Lower leg skin (tissue), 3 donors: ENCODE results near the gene NOL4L.

Source experiments
- POLR2A ChIP-seq, 2 donors: fragments of 450-650 bp; IDR thresholded peaks; one replicate each; pipeline ENCODE4 v1.6.1; 2016 to 2017; ENCODE audit warnings: antibody characterized with exemption in 2 of 2, mild to moderate bottlenecking in 1 of 2, moderate library complexity in 1 of 2
- TF ChIP-seq, protein P1 (sequence below), 3 donors: fragments of 450-650 bp; IDR thresholded peaks; one replicate each; pipeline ENCODE4 v1.5.1; 2016; ENCODE audit warnings: antibody characterized with exemption in 3 of 3, mild to moderate bottlenecking in 3 of 3, moderate library complexity in 2 of 3

GRCh38 chr20:32564440-32564839, 20.7 kb downstream of the NOL4L start:
- TF ChIP-seq POLR2A (IDR thresholded peaks at IDR 0.05): no peak
- TF ChIP-seq, protein P1, sequence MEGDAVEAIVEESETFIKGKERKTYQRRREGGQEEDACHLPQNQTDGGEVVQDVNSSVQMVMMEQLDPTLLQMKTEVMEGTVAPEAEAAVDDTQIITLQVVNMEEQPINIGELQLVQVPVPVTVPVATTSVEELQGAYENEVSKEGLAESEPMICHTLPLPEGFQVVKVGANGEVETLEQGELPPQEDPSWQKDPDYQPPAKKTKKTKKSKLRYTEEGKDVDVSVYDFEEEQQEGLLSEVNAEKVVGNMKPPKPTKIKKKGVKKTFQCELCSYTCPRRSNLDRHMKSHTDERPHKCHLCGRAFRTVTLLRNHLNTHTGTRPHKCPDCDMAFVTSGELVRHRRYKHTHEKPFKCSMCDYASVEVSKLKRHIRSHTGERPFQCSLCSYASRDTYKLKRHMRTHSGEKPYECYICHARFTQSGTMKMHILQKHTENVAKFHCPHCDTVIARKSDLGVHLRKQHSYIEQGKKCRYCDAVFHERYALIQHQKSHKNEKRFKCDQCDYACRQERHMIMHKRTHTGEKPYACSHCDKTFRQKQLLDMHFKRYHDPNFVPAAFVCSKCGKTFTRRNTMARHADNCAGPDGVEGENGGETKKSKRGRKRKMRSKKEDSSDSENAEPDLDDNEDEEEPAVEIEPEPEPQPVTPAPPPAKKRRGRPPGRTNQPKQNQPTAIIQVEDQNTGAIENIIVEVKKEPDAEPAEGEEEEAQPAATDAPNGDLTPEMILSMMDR (IDR thresholded peaks at IDR 0.05): no peak
